Measurements from ENCODE around the gene CPSF3.

CPSF3 gene
- 29.6 to 92.7 (median 65.4) reads per million in 17 experiments for total RNA-seq

- peak; percentile 99 to 100 (median 100) for DNase-seq
Measured at GRCh38 chr2:9423100-9423921, at the start of gene CPSF3, which contains the start of gene ITGB1BP1. CPSF3 (plus strand) TSS chr2:9423654; CDS start chr2:9423774, 120 bp downstream. ITGB1BP1 (minus strand) TSS chr2:9423528; CDS start chr2:9418697, 4,831 bp downstream.

GRCh38 chr2:9374071-9374730 lies 49.3 kb upstream of the CPSF3 start:
- no peak for DNase-seq

GRCh38 chr2:9375857-9376428 lies 47.5 kb upstream of the CPSF3 start:
- no peak for DNase-seq

- no peak for DNase-seq
Measured at GRCh38 chr2:9377461-9378097, 45.9 kb upstream of the CPSF3 start.

- no peak for DNase-seq
Measured at GRCh38 chr2:9378433-9379390, 44.7 kb upstream of the CPSF3 start.

GRCh38 chr2:9379391-9379755 lies 44.1 kb upstream of the CPSF3 start:
- DNase-seq: no peak

- no peak for DNase-seq
Measured at GRCh38 chr2:9380702-9381628, 42.5 kb upstream of the CPSF3 start.

- DNase-seq: no peak
Measured at GRCh38 chr2:9382604-9383235, 40.7 kb upstream of the CPSF3 start.

GRCh38 chr2:9384521-9384920 lies 38.9 kb upstream of the CPSF3 start:
- no peak for DNase-seq

- DNase-seq: no peak
Measured at GRCh38 chr2:9385841-9386240, 37.6 kb upstream of the CPSF3 start.

- DNase-seq: no peak
Measured at GRCh38 chr2:9388199-9388681, 35.2 kb upstream of the CPSF3 start.

GRCh38 chr2:9388950-9389911 lies 34.2 kb upstream of the CPSF3 start:
- DNase-seq: no peak

GRCh38 chr2:9390151-9390850 lies 33.2 kb upstream of the CPSF3 start:
- peak in 3 of 4 experiments; percentile 26 to 50 (median 43) for DNase-seq

GRCh38 chr2:9390991-9391390 lies 32.5 kb upstream of the CPSF3 start:
- no peak for DNase-seq

- no peak for DNase-seq
Measured at GRCh38 chr2:9391961-9392720, 31.3 kb upstream of the CPSF3 start.

GRCh38 chr2:9392898-9393765 lies 30.3 kb upstream of the CPSF3 start:
- no peak for DNase-seq
